OCI-M1 (cell line): ENCODE results near the gene RPS21.

ENCODE experiments used
- DNase-seq: peaks from one replicate; lab custom pipeline; 2025; lab: John Stamatoyannopoulos, UW

The RPS21 gene

DNA sequence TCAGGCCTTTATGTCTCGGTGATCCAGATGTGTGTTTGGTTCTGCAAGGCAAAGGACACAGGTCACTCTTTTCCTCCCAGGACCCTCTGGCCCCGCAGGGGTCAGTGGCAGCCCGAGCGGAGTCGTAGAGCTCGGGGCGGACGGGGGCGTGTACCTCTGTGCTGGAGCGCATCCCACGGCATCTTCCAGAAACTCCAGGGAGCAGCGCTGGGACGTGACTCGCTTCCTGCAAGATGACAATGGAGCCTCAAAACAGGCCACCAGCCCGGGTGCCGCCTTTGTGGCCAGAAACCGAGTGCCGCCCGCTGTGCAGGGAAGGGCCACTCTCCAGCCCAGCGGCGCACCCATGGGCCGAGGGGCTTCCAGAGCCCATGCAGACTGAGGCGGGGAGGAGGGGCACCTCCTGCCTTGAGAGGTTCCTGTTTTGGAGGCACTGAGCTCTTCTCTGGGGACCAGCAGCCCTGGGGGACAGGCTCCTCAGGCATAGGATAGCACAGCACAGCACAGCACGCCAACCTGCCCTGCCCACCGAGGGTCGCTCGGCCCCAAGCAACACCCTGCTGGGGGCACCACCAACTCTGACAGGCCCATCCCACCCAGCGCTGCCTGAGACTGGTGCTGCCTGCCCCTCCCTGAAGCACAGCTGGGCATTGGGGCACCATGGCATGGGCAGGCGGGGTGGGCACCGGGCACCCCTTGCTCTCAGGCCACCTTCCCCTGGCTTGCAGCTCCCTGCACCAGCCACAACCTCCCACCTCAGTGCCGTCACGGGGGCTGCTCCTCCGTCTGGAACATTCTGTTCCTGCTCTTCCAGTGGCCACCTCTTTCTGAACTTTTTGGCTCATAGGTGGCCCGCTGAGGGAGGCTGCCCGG lies 9.7 kb downstream of the RPS21 start:
- DNase-seq, result no peak

DNA sequence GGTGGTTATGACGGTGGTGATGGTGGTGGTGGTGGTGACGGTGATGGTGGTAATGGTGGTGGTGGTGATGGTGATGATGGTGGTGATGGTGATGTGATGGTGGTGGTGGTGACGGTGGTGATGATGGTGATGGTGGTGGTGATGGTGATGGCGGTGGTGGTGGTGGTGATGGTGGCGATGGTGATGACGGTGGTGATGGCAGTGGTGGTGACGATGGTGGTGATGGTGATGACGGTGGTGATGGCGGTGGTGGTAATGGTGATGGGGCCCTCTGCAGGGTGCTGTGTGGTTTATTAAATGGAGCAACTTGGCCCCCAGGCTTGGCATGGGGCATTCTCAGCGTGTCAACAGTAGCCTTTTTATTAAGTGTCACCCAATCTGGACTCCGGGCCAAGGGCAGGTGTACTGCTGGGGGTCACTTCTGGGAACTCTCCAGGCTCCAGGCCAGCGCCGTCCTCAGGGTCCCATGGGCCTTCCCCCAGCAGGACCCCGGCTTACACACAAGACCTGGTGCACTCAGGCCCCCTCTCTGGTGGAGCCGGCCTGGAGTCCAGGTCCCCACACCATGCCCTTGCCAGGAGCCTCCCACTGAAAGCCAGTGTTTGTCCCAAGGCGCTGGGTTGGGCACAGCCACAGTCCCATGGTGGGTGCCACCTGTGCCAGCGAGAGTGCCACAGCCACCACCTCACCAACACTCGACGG lies 11.4 kb downstream of the RPS21 start:
- no peak for DNase-seq

DNA sequence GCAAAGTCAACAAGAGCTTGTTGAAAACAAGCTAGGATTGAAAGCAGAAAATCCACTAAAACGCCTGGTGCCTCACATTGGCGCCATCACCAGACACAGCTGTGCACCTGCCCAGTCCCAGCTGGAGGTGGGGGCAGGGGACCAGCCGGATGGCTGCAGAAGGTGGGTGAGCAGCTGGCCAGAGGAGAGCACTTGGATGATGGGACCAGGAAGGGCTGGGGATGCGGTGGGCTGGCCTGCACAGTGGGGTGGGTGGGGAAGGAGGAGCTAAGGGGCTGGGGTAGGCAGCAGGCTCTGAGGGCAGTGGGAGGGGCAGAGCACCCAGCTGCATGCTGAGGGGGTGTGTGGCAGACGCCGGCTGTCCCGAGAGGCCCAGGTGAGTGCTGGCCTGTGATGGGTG lies 13.1 kb downstream of the RPS21 start:
- DNase-seq, result no peak

DNA sequence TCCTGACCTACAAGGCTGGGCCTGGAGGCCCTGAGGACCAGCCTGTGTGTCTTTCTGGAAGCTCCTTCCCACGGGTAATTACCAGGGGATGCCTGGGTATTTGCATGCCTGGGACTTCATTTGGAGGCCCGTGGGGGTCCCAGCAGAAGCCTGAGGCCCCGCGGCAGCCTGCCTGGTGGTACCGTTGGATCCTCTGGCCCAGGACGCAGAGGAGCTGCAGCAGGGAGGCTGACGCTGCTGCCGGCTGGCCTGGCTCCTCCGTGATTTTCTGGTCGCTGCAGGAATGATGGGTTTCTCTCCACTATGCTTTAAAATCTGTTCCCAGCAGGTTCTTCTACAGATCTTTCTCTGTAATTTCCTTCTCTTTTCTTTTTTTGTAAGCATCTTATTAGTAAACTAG lies 13.6 kb downstream of the RPS21 start:
- no peak for DNase-seq

DNA sequence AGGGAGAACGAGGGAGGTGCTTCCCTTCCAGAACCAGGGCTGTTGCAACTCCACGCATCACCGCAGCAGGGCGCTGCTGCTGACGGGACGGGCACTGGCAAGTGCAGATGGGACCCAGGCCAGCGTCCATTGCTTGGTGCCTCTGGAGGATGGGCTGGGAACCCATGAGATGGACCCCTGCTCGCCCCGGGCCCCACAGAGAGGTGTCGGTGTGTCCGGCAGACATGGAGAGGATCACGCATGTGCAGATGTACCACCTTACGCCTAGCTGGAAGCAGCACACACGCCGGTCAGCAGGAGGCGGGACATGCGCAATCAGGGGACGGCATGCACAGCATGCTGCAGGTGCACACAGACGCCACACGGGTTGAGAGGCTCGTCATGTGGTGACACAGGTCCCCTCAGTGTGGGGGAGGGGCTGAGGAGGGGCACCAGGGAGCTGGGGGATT lies 14.5 kb downstream of the RPS21 start:
- no peak for DNase-seq

DNA sequence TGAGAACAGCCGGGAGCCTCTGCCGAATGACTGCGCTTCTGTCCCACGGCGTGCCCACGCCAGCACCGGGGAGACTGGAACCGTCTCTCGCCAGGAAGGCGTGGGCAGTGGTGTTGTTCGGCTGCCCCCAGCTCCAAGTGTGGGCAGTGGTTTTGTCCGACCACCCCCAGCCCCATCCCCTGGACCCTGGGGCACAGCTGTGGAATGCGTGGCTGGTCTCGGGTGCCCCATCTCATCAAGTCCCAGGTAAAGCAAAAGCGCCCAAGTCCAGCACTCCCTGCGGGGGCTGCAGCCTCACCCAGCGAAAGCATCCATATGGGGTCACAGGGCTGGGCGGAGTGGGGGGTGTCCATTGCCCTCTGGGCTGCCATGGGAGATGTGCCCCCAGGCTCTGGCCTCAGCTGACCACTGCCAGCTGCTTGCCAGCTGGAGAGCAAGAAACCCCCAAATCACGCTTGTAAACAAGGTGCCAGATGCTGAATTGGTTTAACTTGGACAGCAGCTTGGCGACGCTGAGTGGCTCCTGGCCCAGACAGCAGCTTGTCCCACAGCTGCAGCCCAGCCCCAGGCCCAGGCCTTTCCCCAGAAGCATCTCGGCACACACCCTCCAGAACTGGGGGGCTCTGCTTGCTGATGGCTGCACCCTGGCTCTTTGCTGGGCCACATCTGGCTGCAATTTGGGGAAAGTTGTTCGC lies 15.7 kb downstream of the RPS21 start:
- DNase-seq, result no peak

DNA sequence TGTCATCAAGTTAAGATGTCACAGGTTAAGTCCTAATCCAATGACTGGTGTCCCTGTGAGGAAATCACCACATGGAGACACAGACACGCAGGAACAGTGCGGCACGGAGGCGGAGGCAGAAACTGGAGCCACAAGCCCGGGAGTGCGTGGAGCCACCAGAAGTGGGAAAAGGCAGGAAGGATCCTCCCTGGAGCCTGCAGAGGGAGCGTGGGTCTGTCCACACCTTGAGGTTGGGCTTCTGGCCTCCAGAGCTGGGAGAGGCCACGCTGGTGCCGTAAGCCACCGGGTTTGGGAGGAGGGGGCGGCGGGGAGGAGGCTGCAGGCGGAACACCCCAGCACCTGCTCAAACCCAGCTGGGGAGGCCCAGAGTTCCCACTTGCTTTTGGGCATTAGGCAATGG lies 16.4 kb downstream of the RPS21 start:
- DNase-seq, result no peak

DNA sequence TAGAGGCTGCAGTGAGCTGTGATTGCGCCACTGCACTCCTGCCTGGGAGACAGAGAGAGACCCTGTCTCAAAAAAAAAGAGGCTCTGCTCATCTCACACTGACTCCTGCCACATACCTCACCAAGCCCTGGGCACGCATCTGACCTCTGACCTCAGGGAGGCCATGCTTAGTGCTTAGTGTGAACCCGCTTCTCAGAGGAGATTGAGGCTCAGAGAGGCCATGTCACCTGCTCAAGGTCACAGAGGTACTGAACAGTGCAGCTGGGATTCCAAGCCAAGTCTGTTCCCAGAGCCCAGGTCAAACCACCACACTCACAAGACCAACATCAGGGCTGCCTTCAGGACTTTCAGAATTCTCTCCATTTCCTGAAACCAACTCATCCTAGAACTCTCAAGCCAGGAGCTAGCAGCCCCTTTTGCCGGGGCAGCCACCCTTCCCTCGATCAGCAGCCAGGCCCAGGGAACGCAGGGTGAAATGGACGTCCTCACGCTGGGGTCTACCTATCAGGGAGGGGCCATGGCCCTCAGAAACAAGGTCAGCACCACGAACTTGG lies 17.3 kb downstream of the RPS21 start:
- no peak for DNase-seq

DNA sequence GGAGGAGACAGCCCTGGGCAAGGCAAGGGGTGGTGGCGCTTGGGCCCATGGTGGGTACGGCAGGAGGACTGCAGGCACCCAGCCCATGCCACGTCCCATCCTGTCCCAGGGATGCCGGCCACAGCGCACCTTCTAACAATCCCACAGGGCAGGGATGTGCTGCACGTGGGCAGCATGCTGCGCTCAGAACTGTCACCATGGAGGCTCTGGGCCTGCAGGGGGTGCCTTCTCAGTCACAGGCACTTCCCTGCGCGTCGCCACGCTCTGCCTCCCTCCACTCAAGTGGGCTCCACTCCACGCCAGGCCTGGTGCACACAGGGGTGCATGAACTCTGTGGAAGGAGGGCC lies 17.8 kb downstream of the RPS21 start:
- DNase-seq, result no peak

DNA sequence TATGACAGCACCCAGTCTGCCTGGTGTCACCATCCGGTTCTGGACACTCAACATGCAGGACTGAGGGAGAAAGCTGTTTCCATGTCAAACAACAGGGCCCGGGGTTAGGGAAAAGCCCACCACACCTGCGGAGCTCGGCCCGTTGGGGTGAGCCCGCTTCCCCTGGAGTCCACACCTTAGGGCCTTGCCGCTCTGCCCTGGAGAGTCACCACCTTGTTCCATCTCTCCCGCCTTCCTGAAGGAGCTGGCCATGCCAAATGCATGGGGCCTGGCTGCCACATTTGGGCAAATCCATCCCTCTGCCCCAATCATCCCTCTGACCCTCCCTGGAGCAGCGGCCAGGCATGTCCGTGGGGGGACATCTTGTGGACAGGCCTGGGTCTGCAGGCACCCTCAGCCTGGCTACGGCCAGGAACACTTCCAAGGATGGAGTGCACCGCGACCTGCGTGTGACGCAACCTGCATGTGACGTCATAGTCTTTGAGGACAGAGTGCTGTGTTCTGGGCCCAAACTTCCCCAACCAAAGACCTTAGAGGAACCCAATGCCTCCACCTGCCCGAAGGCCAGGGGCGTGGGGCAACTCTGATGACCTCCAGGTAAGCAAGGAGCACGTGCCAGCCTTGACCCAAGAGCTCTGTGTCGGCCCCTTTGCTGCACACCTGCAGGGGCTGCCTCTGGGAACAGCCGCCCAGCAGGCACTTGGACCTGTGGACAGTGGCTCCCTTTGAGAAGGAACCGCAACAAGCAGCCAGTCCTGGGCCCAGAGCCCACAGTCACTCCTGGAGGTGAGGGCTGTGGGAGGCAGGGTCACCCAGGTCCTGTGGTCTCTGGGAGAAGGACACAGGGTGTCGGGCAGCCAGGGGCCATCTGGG lies 18.4 kb downstream of the RPS21 start:
- DNase-seq, result peak; percentile 19

DNA sequence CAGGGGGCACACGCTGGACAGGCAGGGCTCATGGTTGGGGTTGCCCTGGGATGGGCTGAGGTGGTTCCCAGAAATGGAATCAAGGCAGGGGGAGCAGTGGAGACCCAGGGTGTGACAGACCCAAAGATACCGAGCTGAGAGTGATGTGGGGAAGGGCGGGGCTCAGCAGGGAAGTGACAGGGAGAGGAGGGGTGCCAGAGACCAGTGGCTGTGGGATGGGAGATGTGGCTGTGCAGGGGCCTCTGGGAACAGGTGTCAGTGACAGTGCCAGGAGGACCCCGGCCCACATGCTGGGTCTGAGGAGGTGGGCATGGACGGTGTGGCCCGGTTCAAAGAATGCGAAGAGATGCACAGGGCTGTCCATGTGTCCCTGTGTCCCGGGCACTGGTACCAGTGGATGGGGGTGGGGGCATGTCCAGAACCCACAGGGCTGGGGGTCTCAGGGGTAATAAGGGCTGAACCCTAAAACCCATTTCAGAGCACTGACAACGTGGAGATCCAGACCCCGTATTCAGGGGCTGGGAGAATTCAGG lies 19.1 kb downstream of the RPS21 start:
- DNase-seq, result no peak

DNA sequence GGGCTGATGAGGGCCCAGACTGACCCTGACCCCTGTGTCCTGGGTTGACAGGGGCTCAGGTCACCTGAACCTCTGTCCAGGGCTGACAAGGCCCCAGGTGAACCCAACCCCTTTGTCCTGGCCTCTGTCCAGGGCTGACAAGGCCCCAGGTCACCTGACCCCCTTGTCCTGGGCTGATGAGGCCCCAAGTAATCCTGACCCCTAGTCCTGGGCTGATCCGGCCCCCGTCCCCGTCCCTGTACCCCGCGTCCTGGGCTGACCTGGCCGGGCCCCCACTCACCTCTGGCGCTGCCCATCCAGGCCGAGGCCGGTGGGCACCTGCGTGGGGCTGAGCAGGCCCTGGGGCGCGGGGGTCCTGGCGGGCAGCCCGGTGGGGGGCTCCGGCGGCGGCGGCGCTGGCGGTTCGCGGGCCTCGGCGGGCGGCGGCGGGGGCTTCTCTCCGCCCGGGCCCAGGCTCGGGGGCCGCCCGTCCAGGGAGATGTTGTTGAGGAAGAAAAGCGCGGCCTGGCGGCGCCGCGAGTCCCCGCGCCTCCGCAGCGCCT lies 19.8 kb downstream of the RPS21 start:
- DNase-seq, result no peak

DNA sequence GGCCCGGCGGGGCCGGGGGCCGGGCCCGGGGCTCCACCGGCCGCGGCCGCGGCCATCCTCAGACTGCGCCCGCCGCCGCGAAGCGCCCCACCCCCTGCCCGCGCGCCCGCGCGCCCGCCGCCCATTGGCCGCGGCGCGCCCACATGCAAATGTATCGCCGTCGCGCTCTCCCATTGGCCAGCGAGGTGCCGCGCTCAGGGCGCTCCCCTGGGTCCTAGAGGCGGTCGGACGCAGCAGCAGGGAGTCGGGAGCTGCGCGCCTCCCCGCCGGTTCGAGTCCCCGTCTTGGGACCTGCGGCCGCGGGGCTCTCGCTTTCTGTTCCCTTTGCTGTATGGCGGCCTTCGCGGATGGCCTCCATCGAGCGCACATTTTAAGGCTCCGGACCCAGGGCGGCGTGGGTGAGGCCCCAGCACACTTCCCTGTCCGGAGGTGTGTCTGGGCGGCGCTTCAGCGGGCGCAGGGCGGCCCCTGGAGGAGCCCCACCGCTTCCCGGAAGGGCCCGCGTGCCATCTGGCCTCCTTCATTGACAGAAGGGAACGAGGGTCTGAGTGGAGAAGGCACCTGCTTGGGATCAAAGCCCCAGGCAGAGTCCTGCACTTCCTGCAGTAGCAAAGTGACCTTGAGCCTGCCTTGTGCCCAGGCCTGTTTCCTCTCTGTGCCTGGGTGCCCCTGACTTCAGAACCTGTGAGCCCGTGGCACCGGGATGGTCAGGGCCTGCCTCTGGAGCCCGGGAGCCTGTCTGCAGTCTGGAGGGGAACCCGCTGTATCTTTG lies 20.5 kb downstream of the RPS21 start, which contains the start of gene CABLES2:
CABLES2 (minus strand) TSS at position 65 of the 772 bp plus-strand sequence; CDS start at position 56, 9 bp downstream.
- peak; percentile 94 for DNase-seq

DNA sequence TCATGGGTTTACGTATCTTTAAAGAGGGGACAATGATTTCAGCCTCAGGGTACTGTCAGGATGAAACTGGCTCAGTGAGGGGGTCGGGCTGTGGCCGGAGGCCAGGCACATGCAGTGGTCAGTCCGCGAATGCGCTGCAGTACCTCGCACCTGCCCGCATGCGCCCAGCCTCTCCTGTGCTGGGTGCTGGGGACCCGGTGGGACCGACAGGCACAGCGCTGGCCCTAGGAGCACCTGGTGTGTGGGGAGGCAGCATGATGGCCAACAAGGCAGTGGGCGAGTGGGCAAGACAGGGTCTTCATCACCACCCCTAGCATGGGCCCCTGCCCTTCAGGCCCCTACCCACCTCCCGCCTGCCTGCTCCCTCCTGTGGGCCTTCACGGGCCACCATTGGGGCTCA lies 21.2 kb downstream of the RPS21 start:
- DNase-seq, result no peak

DNA sequence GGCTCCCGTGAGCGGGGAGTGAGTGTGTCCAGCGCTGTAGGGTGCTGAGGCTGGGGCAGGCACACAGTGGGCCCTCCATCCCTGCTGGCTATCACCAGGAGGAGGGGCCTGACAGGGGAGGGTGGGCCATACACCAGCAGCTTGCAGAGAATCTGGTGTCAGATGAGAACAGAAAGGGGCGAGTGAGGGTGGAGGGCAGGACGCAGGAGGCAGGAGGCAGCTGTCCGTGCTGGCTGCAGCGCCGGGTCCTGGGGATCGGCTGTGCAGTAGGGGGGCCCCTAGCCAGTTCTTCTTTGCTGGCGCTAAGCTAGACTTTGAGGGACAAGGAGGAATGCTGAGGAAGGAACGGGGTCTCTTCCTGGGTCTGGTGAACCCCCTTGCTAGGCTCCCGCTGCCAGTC lies 21.7 kb downstream of the RPS21 start:
- no peak for DNase-seq

DNA sequence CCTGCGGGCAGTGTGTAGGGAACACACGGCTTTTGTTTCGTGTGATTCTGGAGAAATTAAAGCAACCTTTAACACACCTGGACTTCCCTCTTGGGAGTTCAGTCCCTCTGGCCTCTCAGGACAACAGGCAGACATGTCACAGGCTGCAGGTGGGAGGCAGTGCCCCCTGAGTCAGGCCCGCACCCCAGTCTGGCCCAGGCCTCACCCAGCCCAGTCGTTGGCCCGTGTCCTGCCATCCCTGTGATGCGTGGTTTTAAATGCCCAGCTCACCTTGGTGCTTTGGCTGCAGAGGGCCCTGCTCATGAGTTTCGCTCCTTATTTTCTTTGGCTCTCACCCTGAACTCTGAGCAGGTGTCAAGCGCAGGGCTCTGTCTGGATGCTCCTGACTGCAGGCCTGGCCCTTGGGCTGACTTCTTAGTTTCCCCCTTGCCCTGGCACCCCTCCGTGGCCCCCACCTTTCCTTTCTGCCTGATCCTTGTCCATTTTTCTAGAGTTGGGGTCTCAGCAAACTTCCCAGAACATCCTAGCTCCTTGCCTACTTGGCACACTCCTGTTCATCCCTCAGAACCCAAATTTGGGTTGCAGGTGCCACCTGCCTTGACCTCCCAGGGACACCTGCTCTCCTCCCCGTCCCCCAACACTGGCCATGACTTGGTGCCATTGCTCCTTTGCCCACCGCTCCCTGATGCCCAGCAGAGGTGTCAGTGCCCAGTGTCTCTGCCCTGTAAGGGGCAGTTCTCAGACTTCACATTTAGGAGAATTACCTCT lies 22.4 kb downstream of the RPS21 start:
- no peak for DNase-seq

DNA sequence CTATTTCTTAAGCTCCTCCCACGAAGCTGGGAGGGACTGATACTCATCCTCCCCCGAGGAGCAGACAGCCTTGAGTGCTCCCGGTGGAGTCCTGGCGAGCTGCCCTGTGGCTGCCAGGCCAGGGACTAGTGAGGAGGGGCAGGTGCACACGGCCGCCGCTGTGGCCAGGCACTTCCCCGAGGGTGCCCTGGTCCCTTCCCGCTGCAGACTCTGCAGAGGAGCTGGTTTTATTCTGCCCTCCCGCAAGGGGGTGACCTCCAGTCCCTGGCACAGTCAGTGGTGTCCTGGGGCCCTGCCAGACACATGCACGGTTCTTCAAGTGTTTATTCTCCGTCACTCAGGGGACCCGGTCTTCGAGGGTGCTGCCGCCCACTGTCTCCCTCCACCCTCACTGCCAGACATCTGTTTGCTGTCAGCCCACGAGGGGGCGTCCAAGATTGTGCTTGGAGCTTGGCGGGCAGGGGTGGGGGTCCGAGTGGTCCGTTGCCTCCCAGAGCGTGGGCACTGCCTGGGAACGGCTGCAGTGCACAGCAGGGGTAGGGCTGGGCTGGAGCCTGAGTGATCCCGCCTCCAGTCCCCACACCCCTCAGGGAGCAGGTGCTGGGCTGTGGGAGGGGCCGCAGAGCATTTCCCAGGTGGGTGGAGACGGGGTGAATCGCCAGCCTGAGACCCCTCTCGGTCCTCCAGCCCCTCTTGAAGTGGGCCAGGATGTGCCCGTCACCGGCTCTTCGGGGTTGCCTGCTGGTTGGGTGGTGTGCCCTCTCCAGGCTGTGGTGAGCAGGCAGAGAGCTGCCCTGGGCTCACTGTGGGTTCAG lies 23.2 kb downstream of the RPS21 start:
- DNase-seq, result peak; percentile 59

DNA sequence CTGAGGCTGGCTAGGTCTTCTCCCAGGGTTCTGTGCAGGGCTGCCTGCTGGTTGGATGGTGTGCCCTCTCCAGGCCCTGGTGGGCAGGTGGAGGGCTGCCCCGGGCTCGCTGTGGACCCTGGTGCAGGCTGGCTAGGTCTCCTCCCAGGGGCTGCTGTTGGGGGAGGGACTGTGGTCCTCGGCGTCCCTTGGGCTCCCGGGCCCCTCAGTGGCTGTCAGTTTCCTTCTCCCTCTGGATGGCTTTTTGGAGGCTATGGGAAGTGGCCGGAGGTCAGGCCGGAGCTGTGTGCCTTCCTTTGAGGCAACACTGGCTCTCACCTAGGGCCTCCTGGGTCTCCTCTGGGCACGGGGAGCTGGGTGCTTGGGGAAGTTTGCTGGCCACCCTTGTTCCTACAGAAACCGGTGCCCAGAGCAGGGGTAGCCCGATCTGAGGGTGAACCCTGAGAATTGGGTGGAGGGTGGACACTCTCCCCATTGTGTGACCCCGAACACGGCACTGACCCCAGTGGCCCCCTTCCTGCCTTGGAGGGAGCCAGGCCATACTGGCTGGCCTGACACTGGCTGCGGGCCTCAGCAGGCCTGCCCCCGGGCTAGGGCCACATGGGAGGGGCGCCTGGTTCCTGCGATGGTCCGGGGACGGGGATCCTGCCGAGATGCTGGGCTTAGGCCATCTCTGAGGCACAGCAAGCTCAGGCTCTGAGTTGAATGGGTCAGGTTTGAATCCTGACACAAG lies 24.0 kb downstream of the RPS21 start:
- DNase-seq, result no peak
